Loucy (cell line): Measurements from ENCODE around the gene MAJIN.

Experiments
- H2AFZ ChIP-seq: fragments of 200-600 bp; sonication (generic); 2 replicates; pipeline ENCODE4 v1.6.0; 2016; ENCODE audit warnings: antibody characterized with exemption, mild to moderate bottlenecking, low read length, moderate library complexity
- H3F3A ChIP-seq: fragments of 200-600 bp; 2 replicates; pipeline ENCODE4 v1.6.0; 2016; ENCODE audit warnings: antibody characterized with exemption, low read depth, mild to moderate bottlenecking
- H3K27me3 ChIP-seq: fragments of 200-600 bp; sonication (generic); 2 replicates; pipeline ENCODE4 v1.6.1; 2014; ENCODE audit warnings: low read length, mild to moderate bottlenecking; ENCODE audit not compliant: insufficient read depth, poor library complexity, severe bottlenecking
- H3K36me3 ChIP-seq: fragments of 200-600 bp; sonication (generic); 2 replicates; pipeline ENCODE4 v1.6.1; 2016; ENCODE audit warnings: low read length; ENCODE audit not compliant: insufficient read depth
- H3K4me1 ChIP-seq: fragments of 200-600 bp; sonication (generic); 2 replicates; pipeline ENCODE4 v1.5.1; 2014; ENCODE audit warnings: low read length, mild to moderate bottlenecking; ENCODE audit not compliant: insufficient read depth, poor library complexity, severe bottlenecking
- H3K4me2 ChIP-seq: fragments of 200-600 bp; sonication (generic); 2 replicates; pipeline ENCODE4 v1.6.0; 2014; ENCODE audit warnings: antibody characterized with exemption, low read length, low read depth, mild to moderate bottlenecking; ENCODE audit not compliant: poor library complexity, severe bottlenecking
- H3K4me3 ChIP-seq: fragments of 200-600 bp; sonication (generic); 2 replicates; pipeline ENCODE4 v1.5.1; 2014; ENCODE audit warnings: low read length, mild to moderate bottlenecking, mixed read lengths; ENCODE audit not compliant: poor library complexity, severe bottlenecking
- H3K79me2 ChIP-seq: fragments of 200-600 bp; sonication (generic); 2 replicates; pipeline ENCODE4 v1.6.1; 2014; ENCODE audit warnings: low read length; ENCODE audit not compliant: insufficient read depth
- H3K9ac ChIP-seq: fragments of 200-600 bp; sonication (generic); 2 replicates; pipeline ENCODE4 v1.6.0; 2014; ENCODE audit warnings: mild to moderate bottlenecking, low read depth, low read length, moderate library complexity; ENCODE audit not compliant: poor library complexity, severe bottlenecking
- H3K9me2 ChIP-seq: fragments of 200-600 bp; sonication (generic); replicated peaks from 2 replicates; pipeline ENCODE4 v1.6.1; 2016; ENCODE audit warnings: low read depth, low read length, mixed read lengths
- H3K9me3 ChIP-seq: fragments of 200-600 bp; sonication (generic); 2 replicates; pipeline ENCODE4 v1.6.1; 2014; ENCODE audit warnings: mild to moderate bottlenecking, antibody characterized with exemption, low read length, low read depth; ENCODE audit not compliant: insufficient read depth
- H4K20me1 ChIP-seq: fragments of 200-600 bp; sonication (generic); 2 replicates; pipeline ENCODE4 v1.6.0; 2014; ENCODE audit warnings: antibody characterized with exemption, low read length, mild to moderate bottlenecking; ENCODE audit not compliant: insufficient read depth, poor library complexity, severe bottlenecking
- CTCF ChIP-seq: fragments of 200-600 bp; sonication (generic); conservative IDR thresholded peaks from 2 replicates; pipeline ENCODE4 v1.5.1; 2014; ENCODE audit warnings: mild to moderate bottlenecking, antibody characterized with exemption, low read length
- EZH2phosphoT487 ChIP-seq: fragments of 200-600 bp; IDR thresholded peaks from 2 replicates; pipeline ENCODE4 v1.6.1; 2018; ENCODE audit warnings: antibody characterized with exemption, mild to moderate bottlenecking, moderate library complexity, borderline replicate concordance

The MAJIN gene

GRCh38 chr11:64910451-64911093 is 61.3 kb downstream of the MAJIN start:
- Histone ChIP-seq H3K27me3 (no peaks in the 10 kb centered on the region), H3K4me1 (peaks cover 3% of the 10 kb centered on the region), H3K9ac (no peak overlapping the region), H3F3A (no peaks in the 10 kb centered on the region), H3K4me2 (no peak overlapping the region), H3K36me3 (peaks cover 6% of the 10 kb centered on the region; the same call in 1 of the 2 replicates), H3K9me2 (no peaks in the 10 kb centered on the region), H3K4me3 (no peak overlapping the region), H3K9me3 (no peaks in the 10 kb centered on the region), H2AFZ (no peak overlapping the region), H4K20me1 (no peaks in the 10 kb centered on the region), H3K79me2 (peaks cover 6% of the 10 kb centered on the region; the same call in 1 of the 2 replicates)
- TF ChIP-seq CTCF (no peak), EZH2phosphoT487 (no peak)

DNA sequence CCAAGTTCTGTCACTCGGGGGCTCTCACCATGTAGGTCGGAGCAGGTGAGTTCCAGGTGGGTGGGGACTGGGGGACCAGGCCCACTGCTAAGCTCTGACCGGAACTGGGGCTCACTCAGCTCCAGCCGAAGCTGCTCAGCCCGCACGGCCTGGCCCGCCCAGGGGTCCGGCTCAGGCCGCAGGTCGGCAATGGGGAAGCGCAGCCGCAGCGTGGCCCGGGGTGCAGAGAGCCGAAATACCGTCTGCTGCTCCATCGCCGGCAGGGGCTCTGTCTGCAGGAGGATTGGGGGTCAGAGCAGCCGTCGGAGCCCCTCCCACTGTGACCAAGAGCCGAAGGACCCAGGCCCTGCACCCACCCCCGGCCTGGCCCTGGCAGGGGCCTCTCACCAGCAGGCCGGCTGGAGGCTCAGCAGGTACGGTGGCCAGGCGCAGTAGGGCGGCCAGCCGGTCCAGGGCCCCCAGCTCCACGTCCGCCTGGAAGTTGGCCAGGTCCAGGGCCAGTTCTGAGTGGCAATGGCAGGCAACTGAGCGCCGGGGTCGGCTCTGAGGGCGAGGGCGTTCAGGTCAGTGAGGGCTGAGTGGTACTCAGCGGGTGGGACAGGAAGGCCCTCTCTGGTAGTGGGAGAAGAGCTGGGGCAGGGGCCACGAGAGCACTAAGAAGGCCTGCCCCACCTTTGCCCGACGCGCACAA is 62.1 kb downstream of the MAJIN start:
- no peaks in the 10 kb centered on the region for H3K4me1 ChIP-seq
- H2AFZ ChIP-seq: no peak overlapping the region
- no peaks in the 10 kb centered on the region for H3K27me3 ChIP-seq
- no peaks in the 10 kb centered on the region for H4K20me1 ChIP-seq
- no peaks in the 10 kb centered on the region for H3K9me3 ChIP-seq
- H3K9me2 ChIP-seq: no peaks in the 10 kb centered on the region
- no peaks in the 10 kb centered on the region for H3F3A ChIP-seq
- TF ChIP-seq CTCF: no peak
- no peak for TF ChIP-seq EZH2phosphoT487
- H3K36me3 ChIP-seq: peaks cover 11% of the 10 kb centered on the region; the same call in 1 of the 2 replicates
- H3K4me2 ChIP-seq: no peak overlapping the region
- no peak overlapping the region for H3K9ac ChIP-seq
- no peaks in the 10 kb centered on the region for H3K79me2 ChIP-seq
- H3K4me3 ChIP-seq: no peak overlapping the region

DNA sequence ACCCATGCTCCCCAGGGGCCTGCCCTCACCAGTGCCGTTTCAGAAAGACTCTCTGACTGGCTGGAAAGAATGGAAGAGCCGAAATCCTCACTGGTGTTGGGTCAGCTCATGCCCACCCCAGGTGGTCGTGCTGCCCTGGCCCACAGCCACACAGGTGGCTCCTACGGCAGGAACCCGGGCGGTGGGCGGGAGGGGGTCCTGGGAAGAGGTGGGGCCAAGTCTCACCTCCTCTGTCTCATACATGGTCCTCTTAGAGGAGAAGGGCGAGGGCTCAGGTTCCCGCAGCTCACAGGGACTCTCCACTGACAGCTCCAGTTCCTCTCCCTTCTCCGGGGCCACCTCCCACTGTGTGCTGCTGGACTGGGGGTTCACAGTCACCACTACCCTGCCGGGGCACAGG is 63.1 kb downstream of the MAJIN start:
- Histone ChIP-seq H3K4me2 (no peak overlapping the region), H3K27me3 (no peaks in the 10 kb centered on the region), H3K79me2 (no peaks in the 10 kb centered on the region), H4K20me1 (no peaks in the 10 kb centered on the region), H2AFZ (no peak overlapping the region), H3K9me2 (no peaks in the 10 kb centered on the region), H3K9ac (no peak overlapping the region), H3F3A (no peaks in the 10 kb centered on the region), H3K9me3 (no peaks in the 10 kb centered on the region), H3K36me3 (peaks cover 11% of the 10 kb centered on the region; the same call in 1 of the 2 replicates), H3K4me1 (no peaks in the 10 kb centered on the region), H3K4me3 (no peak overlapping the region)
- TF ChIP-seq EZH2phosphoT487: no peak
- TF ChIP-seq CTCF: no peak
